Gastrocnemius medialis (tissue), 4 donors: ENCODE measurements around the gene OR1C1. TPM values are rescaled to one million over a fixed set of nuclear protein-coding genes. Genes with fewer than 3 reads are reported as not detected.
"Not testable (repeated sequence)": the region's sequence is repeated elsewhere in the genome, so short reads cannot be mapped to it uniquely, and the experiment has no call there.

Source experiments
- ATAC-seq, 2 donors: fragments of 150-250 bp; one replicate each; pipeline ENCODE4 v1.9.1; 2016
- DNase-seq, 2 donors: peaks; one replicate each; pipeline ENCODE4 v3.0.0-alpha.2; 2019
- H3K27ac ChIP-seq, 4 donors: fragments of 200-600 bp; sonication (generic); 1 replicate in 1 of 4; 2 replicates in 3 of 4; pipeline ENCODE4 v1.5.1; 2016 to 2018; ENCODE audit warnings: mild to moderate bottlenecking in 2 of 4, moderate library complexity in 1 of 4
- H3K27me3 ChIP-seq, 3 donors: fragments of 200-600 bp; sonication (generic) in 2 of 3; 1 replicate in 1 of 3; 2 replicates in 2 of 3; pipeline versions ENCODE4 v1.5.1 to v1.6.0; 2016 to 2019; ENCODE audit warnings: mild to moderate bottlenecking in 1 of 3, moderate library complexity in 1 of 3
- H3K36me3 ChIP-seq, 2 donors: fragments of 200-600 bp; sonication (generic) in 1 of 2; one replicate each; pipeline ENCODE4 v1.5.1; 2017 to 2018
- H3K4me1 ChIP-seq, 2 donors: fragments of 200-600 bp; sonication (generic) in 1 of 2; one replicate each; pipeline ENCODE4 v1.5.1; 2016 to 2017; ENCODE audit warnings: mild to moderate bottlenecking in 2 of 2
- H3K4me3 ChIP-seq, 4 donors: fragments of 200-600 bp; sonication (generic) in 3 of 4; 1 replicate in 1 of 4; 2 replicates in 3 of 4; pipeline ENCODE4 v1.5.1; 2016 to 2019; ENCODE audit warnings: mild to moderate bottlenecking in 2 of 4
- H3K9me3 ChIP-seq, 3 donors: fragments of 200-600 bp; sonication (generic) in 2 of 3; 1 replicate in 1 of 3; 2 replicates in 2 of 3; pipeline ENCODE4 v1.5.1; 2016 to 2019
- CTCF ChIP-seq, 5 experiments: fragments of 450-650 bp in 3 of 5; fragments of 200-600 bp in 2 of 5; sonication (generic) in 2 of 5; IDR thresholded peaks in 4 of 5; conservative IDR thresholded peaks in 1 of 5; 1 replicate in 4 of 5; 2 replicates in 1 of 5; pipeline ENCODE4 v1.5.1; 2016 to 2019; ENCODE audit warnings: antibody characterized with exemption in 5 of 5, mild to moderate bottlenecking in 3 of 5, moderate library complexity in 3 of 5
- POLR2A ChIP-seq, 2 donors: fragments of 450-650 bp; IDR thresholded peaks; one replicate each; pipeline ENCODE4 v1.6.1; 2017; ENCODE audit warnings: antibody characterized with exemption in 2 of 2, mild to moderate bottlenecking in 2 of 2, moderate library complexity in 2 of 2
- in situ Hi-C, 4 donors: fragments of 200-750 bp; cut with MboI; loops; one replicate each; pipeline versions ENCODE4 v1.15.0 to v1.8.0; 2017; ENCODE audit warnings: low sequenced_read_pairs in 4 of 4
- intact Hi-C: fragments of 100-400 bp; cut with DNase I; formaldehyde crosslinking; loops from one replicate; pipeline ENCODE4 v1.15.1; 2023; ENCODE audit warnings: low total_unique reads
- total RNA-seq, 4 donors: library from RNA; depleted of rRNA; stranded (reverse); fragments of >200 nt; gene quantifications; one replicate each; pipeline versions ENCODE4 v1.1.0 to v1.2.3, GENCODE V29; 2016

The OR1C1 gene
- not detected for total RNA-seq

- DNase-seq: no peak
- intact Hi-C loops: no loop called here
- H3K4me3 ChIP-seq: no peak within 1 kb of the TSS
These were observed at the start of gene OR1C1 for GRCh38 chr1:247760456-247760855. TSS of gene OR1C1 (minus strand) at chr1:247760556. CDS start at chr1:247758406, 2,150 bp downstream.

GRCh38 chr1:247797518-247797917 is 37.2 kb upstream of the OR1C1 start:
- DNase-seq (no peak), ATAC-seq (no peak)
- in situ Hi-C loops: no loop called here
- Histone ChIP-seq H3K36me3 (no peaks in the 10 kb centered on the region), H3K4me1 (no peaks in the 10 kb centered on the region), H3K27me3 (no peaks in the 10 kb centered on the region), H3K27ac (no peak overlapping the region), H3K9me3 (no peaks in the 10 kb centered on the region), H3K4me3 (no peak overlapping the region)
- intact Hi-C loops: no loop called here
- TF ChIP-seq POLR2A (IDR thresholded peaks at IDR 0.05) (no peak), CTCF (IDR thresholded peaks at IDR 0.05 in 4 of 5, conservative IDR thresholded peaks at IDR 0.05 in 1 of 5) (no peak)

More at GRCh38 chr1:247760456-247760855, at the start of gene OR1C1:
- H3K27me3 ChIP-seq: no peaks in the 10 kb centered on the region
- no peaks in the 10 kb centered on the region for H3K36me3 ChIP-seq
- no peaks in the 10 kb centered on the region for H3K9me3 ChIP-seq
- ATAC-seq: no peak
- no peak within 1 kb of the TSS for H3K27ac ChIP-seq
- in situ Hi-C loops: no loop called here
- H3K4me1 ChIP-seq: no peaks in the 10 kb centered on the region
- TF ChIP-seq POLR2A (IDR thresholded peaks at IDR 0.05): no peak
- TF ChIP-seq CTCF (IDR thresholded peaks at IDR 0.05 in 4 of 5, conservative IDR thresholded peaks at IDR 0.05 in 1 of 5): no peak

- no peak for DNase-seq
- H3K36me3 ChIP-seq: no peaks in the 10 kb centered on the region
- H3K4me3 ChIP-seq: no peak overlapping the region
- no peaks in the 10 kb centered on the region for H3K4me1 ChIP-seq
- TF ChIP-seq CTCF (IDR thresholded peaks at IDR 0.05 in 4 of 5, conservative IDR thresholded peaks at IDR 0.05 in 1 of 5) (no peak), POLR2A (IDR thresholded peaks at IDR 0.05) (no peak)
- no peak for ATAC-seq
- in situ Hi-C loops (no loop called here), intact Hi-C loops (no loop called here)
- no peaks in the 10 kb centered on the region for H3K9me3 ChIP-seq
- H3K27ac ChIP-seq: no peak overlapping the region
- H3K27me3 ChIP-seq: no peaks in the 10 kb centered on the region
These were observed 9.2 kb upstream of the OR1C1 start for GRCh38 chr1:247769603-247770002.

GRCh38 chr1:247754311-247754710 is 6.0 kb downstream of the OR1C1 start:
- ATAC-seq, in situ Hi-C loops, intact Hi-C loops, H3K4me3 ChIP-seq, H3K36me3 ChIP-seq, H3K4me1 ChIP-seq, H3K27me3 ChIP-seq, DNase-seq, H3K9me3 ChIP-seq, H3K27ac ChIP-seq: not testable (repeated sequence)

- Histone ChIP-seq H3K27ac (no peak overlapping the region), H3K36me3 (no peaks in the 10 kb centered on the region), H3K9me3 (no peaks in the 10 kb centered on the region), H3K4me3 (no peak overlapping the region), H3K27me3 (no peaks in the 10 kb centered on the region), H3K4me1 (no peaks in the 10 kb centered on the region)
- DNase-seq (no peak), ATAC-seq (no peak)
- TF ChIP-seq CTCF (IDR thresholded peaks at IDR 0.05 in 4 of 5, conservative IDR thresholded peaks at IDR 0.05 in 1 of 5) (no peak), POLR2A (IDR thresholded peaks at IDR 0.05) (no peak)
- intact Hi-C loops (no loop called here), in situ Hi-C loops (no loop called here)
These were observed 10.5 kb downstream of the OR1C1 start for GRCh38 chr1:247749870-247750269.
